Lower lobe of right lung (tissue), 2 donors: Measurements from ENCODE around the gene SMYD3. TPM values are rescaled to one million over a fixed set of nuclear protein-coding genes. Genes with fewer than 3 reads are reported as not detected.

Source experiments
- ATAC-seq, 2 donors: fragments of 200-7000 bp; cut with Tn5 transposase; one replicate each; pipeline ENCODE4 v1.9.1; 2020 to 2022; ENCODE audit warnings: mild to moderate bottlenecking in 2 of 2, moderate library complexity in 2 of 2
- DNase-seq: peaks from one replicate; pipeline ENCODE4 v3.0.0-alpha.2; 2020
- H3K27ac ChIP-seq: fragments of 200-600 bp; one replicate; pipeline ENCODE4 v1.8.0; 2022
- H3K27me3 ChIP-seq: fragments of 200-600 bp; one replicate; pipeline ENCODE4 v1.8.0; 2022; ENCODE audit warnings: low read depth
- H3K36me3 ChIP-seq: fragments of 200-600 bp; one replicate; pipeline ENCODE4 v1.8.0; 2022; ENCODE audit warnings: mild to moderate bottlenecking
- H3K4me1 ChIP-seq: fragments of 200-600 bp; one replicate; pipeline ENCODE4 v1.8.0; 2022
- H3K4me3 ChIP-seq: fragments of 200-600 bp; one replicate; pipeline ENCODE4 v1.8.0; 2022; ENCODE audit warnings: mild to moderate bottlenecking
- H3K9me3 ChIP-seq: fragments of 200-600 bp; one replicate; pipeline ENCODE4 v1.8.0; 2022
- CTCF ChIP-seq: fragments of 200-600 bp; IDR thresholded peaks from one replicate; pipeline ENCODE4 v1.8.0; 2022; ENCODE audit warnings: antibody characterized with exemption, mild to moderate bottlenecking
- intact Hi-C: fragments of 100-400 bp; cut with DNase I; formaldehyde crosslinking; loops from one replicate; pipeline ENCODE4 v1.11.0; 2022
- total RNA-seq: library from RNA; stranded (reverse); fragmentation: NEBNext Ultra II Directional; extraction: Animal tissue kit (Norgen Biotek cat#: 25700); gene quantifications from one replicate; pipeline ENCODE4 v1.2.1, GENCODE V29; 2021
- donor health status: DM: no; HTN: yes; CAD: no; lungs with severe emphysema.

The SMYD3 gene
- total RNA-seq, 1 donor from 2014 or later = 20.5 TPM

GRCh38 chr1:246065592-246065991 lies 441.5 kb downstream of the SMYD3 start:
- H3K27me3 ChIP-seq = no peaks in the 10 kb centered on the region
- no peaks in the 10 kb centered on the region for H3K9me3 ChIP-seq
- no peaks in the 10 kb centered on the region for H3K4me1 ChIP-seq
- H3K27ac ChIP-seq = no peak overlapping the region
- intact Hi-C loops = no loop called here
- ATAC-seq (no peak), DNase-seq (no peak)
- no peak for TF ChIP-seq CTCF
- H3K36me3 ChIP-seq = no peaks in the 10 kb centered on the region
- no peak overlapping the region for H3K4me3 ChIP-seq

- no peak for TF ChIP-seq CTCF
- H3K4me3 ChIP-seq = no peak overlapping the region
- H3K36me3 ChIP-seq = no peaks in the 10 kb centered on the region
- intact Hi-C loops = no loop called here
- DNase-seq (no peak), ATAC-seq (no peak)
- H3K9me3 ChIP-seq = no peaks in the 10 kb centered on the region
- no peak overlapping the region for H3K27ac ChIP-seq
- no peaks in the 10 kb centered on the region for H3K4me1 ChIP-seq
- no peaks in the 10 kb centered on the region for H3K27me3 ChIP-seq
These were observed 442.2 kb downstream of the SMYD3 start for GRCh38 chr1:246064891-246065290.

GRCh38 chr1:246063013-246063616 lies 444.0 kb downstream of the SMYD3 start:
- Histone ChIP-seq H3K27me3 (no peaks in the 10 kb centered on the region), H3K27ac (no peak overlapping the region), H3K36me3 (no peaks in the 10 kb centered on the region), H3K4me3 (no peak overlapping the region), H3K9me3 (no peaks in the 10 kb centered on the region), H3K4me1 (no peaks in the 10 kb centered on the region)
- TF ChIP-seq CTCF = no peak
- DNase-seq (no peak), ATAC-seq (no peak)
- intact Hi-C loops = no loop called here

- no peak overlapping the region for H3K27ac ChIP-seq
- no peak for ATAC-seq
- peaks cover 7% of the 10 kb centered on the region for H3K9me3 ChIP-seq
- H3K27me3 ChIP-seq = no peaks in the 10 kb centered on the region
- H3K4me3 ChIP-seq = no peak overlapping the region
- no peaks in the 10 kb centered on the region for H3K36me3 ChIP-seq
- intact Hi-C loops = no loop called here
- no peaks in the 10 kb centered on the region for H3K4me1 ChIP-seq
- no peak for DNase-seq
- TF ChIP-seq CTCF = no peak
These were observed 448.6 kb downstream of the SMYD3 start for GRCh38 chr1:246058466-246058865.

GRCh38 chr1:246052603-246053002 lies 454.5 kb downstream of the SMYD3 start:
- TF ChIP-seq CTCF = no peak
- Histone ChIP-seq H3K4me1 (no peaks in the 10 kb centered on the region), H3K9me3 (peaks cover 7% of the 10 kb centered on the region), H3K27ac (no peak overlapping the region), H3K4me3 (no peak overlapping the region), H3K27me3 (no peaks in the 10 kb centered on the region), H3K36me3 (no peaks in the 10 kb centered on the region)
- intact Hi-C loops = no loop called here
- ATAC-seq = no peak
- DNase-seq = no peak
